Measurements from ENCODE around the gene PIK3R5.
"Not testable (repeated sequence)": the region's sequence is repeated elsewhere in the genome, so short reads cannot be mapped to it uniquely, and the experiment has no call there.

- TF ChIP-seq KAT7 (CRISPR knock-in tag; IDR thresholded peaks at IDR 0.05; ENCODE audit: borderline replicate concordance); PRDM15 (CRISPR knock-in tag; IDR thresholded peaks at IDR 0.05); ZNF232 (CRISPR knock-in tag; IDR thresholded peaks at IDR 0.05): not testable (repeated sequence)
Observed at GRCh38 chr17:8988263-8988935, 22.9 kb upstream of the PIK3R5 start.

All from WTC11 (cell line).